K562 (cell line): Measurements from ENCODE around the gene IL27RA. TPM values are rescaled to one million over a fixed set of nuclear protein-coding genes. Genes with fewer than 3 reads are reported as not detected.
A peak's percentile ranks its signal among the peaks of the same experiment; 100 is the strongest.

Source experiments
- ATAC-seq: fragments of 200-7000 bp; cut with Tn5 transposase; 3 replicates; pipeline ENCODE4 v1.9.1; 2020; ENCODE audit warnings: moderate library complexity
- BruUV-seq: library from RNA; stranded (reverse); fragments of 400-500 nt; replicated peaks from 2 replicates; lab custom pipeline; 2021; lab: Mats Ljungman, UMichigan
- CTCF ChIA-PET: fragments of 300-600 bp; formaldehyde crosslinking; extraction: SDS; loops from one replicate; lab custom pipeline; 2021; ENCODE audit warnings: low intra/inter-chr PET ratio; lab: Yijun Ruan, JAX
- POLR2A ChIA-PET: fragments of 300-600, 350-650 bp; sonication (Branson Sonifier 250); formaldehyde crosslinking; extraction: SDS; loops from one replicate; lab custom pipeline; 2021; ENCODE audit warnings: antibody characterized with exemption, inconsistent platforms; lab: Yijun Ruan, JAX
- DNase-seq, 4 experiments: peaks; one replicate each; pipeline versions ENCODE4 v3.0.0 to v3.0.0-alpha.2; 2011 to 2018; ENCODE audit warnings: low spot score in 3 of 4, mixed read lengths in 3 of 4; ENCODE audit errors: extremely low read depth in 1 of 4
- FAIRE-seq: peaks from 2 replicates; lab custom pipeline; 2011; peaks lifted over from hg19 to GRCh38; lab: Jason Lieb, UNC
- H2AFZ ChIP-seq: 2 replicates; pipeline ENCODE4 v1.6.0; 2011; ENCODE audit warnings: low read depth, low read length, control low read depth, inconsistent platforms
- H3K27ac ChIP-seq: fragments of 200-600 bp; 3 replicates; pipeline ENCODE4 v1.8.0; 2011; ENCODE audit warnings: low read depth, mild to moderate bottlenecking, control low read depth, inconsistent platforms, low read length, moderate library complexity, mixed read lengths; ENCODE audit errors: extremely low read depth
- H3K27me3 ChIP-seq, 2 experiments: fragments of 300-600 bp in 1 of 2; 2 replicates in 1 of 2; 3 replicates in 1 of 2; pipeline versions ENCODE4 v1.6.0 to v1.8.0; 2011; ENCODE audit warnings: inconsistent platforms in 2 of 2, low read length in 2 of 2, mild to moderate bottlenecking in 1 of 2, mixed read lengths in 1 of 2, moderate library complexity in 1 of 2; ENCODE audit not compliant: control insufficient read depth in 2 of 2, insufficient read depth in 2 of 2
- H3K36me3 ChIP-seq: fragments of 300-600 bp; 3 replicates; pipeline ENCODE4 v1.8.0; 2011; ENCODE audit warnings: mild to moderate bottlenecking, low read length, inconsistent platforms; ENCODE audit not compliant: control insufficient read depth, insufficient read depth
- H3K4me1 ChIP-seq, 2 experiments: fragments of 200-600 bp in 1 of 2; replicated peaks in 1 of 2; 2 replicates in 1 of 2; 3 replicates in 1 of 2; pipeline versions ENCODE4 v1.5.1 to v1.8.0; 2011; ENCODE audit warnings: inconsistent platforms in 2 of 2, low read length in 2 of 2, mild to moderate bottlenecking in 1 of 2, mixed read lengths in 1 of 2, moderate library complexity in 1 of 2; ENCODE audit not compliant: control insufficient read depth in 2 of 2, insufficient read depth in 2 of 2
- H3K4me2 ChIP-seq: 2 replicates; pipeline ENCODE4 v1.6.1; 2011; ENCODE audit warnings: low read length, control low read depth, inconsistent platforms, mixed read lengths; ENCODE audit not compliant: insufficient read depth
- H3K4me3 ChIP-seq: fragments of 200-600 bp; sonication (generic), shearing (Covaris generic); 2 replicates; pipeline ENCODE4 v1.5.1; 2016; ENCODE audit warnings: control low read depth, inconsistent platforms
- H3K79me2 ChIP-seq: fragments of 200-600 bp; 3 replicates; pipeline ENCODE4 v1.8.0; 2011; ENCODE audit warnings: low read length, inconsistent platforms; ENCODE audit not compliant: control insufficient read depth, insufficient read depth
- H3K9ac ChIP-seq, 2 experiments: 2 replicates each; pipeline versions ENCODE4 v1.6.0 to v1.6.1; 2011; ENCODE audit warnings: low read depth in 2 of 2, low read length in 2 of 2, control low read depth in 1 of 2, inconsistent platforms in 1 of 2, mild to moderate bottlenecking in 1 of 2, mixed read lengths in 1 of 2; ENCODE audit not compliant: insufficient read depth in 1 of 2
- H3K9me1 ChIP-seq: one replicate; pipeline ENCODE4 v1.6.0; 2011; ENCODE audit warnings: inconsistent platforms, mild to moderate bottlenecking, low read length, moderate library complexity; ENCODE audit not compliant: control insufficient read depth, insufficient read depth
- H3K9me3 ChIP-seq: replicated peaks from 2 replicates; pipeline ENCODE4 v1.5.1; 2011; ENCODE audit warnings: low read depth, low read length, inconsistent platforms; ENCODE audit not compliant: control insufficient read depth, insufficient read depth
- H4K20me1 ChIP-seq: replicated peaks from 2 replicates; pipeline ENCODE4 v1.6.1; 2011; ENCODE audit warnings: low read length, inconsistent platforms, mixed read lengths; ENCODE audit not compliant: control insufficient read depth, insufficient read depth
- ADNP ChIP-seq: fragments of 200-800 bp; sonication (Bioruptor generic); IDR thresholded peaks from 2 replicates; pipeline ENCODE4 v1.6.1; 2016; ENCODE audit warnings: missing genetic modification characterization, missing compliant biosample characterization
- BCOR ChIP-seq: fragments of 450-650 bp; IDR thresholded peaks from 2 replicates; pipeline ENCODE4 v1.6.1; 2016
- CBX1 ChIP-seq: sonication (generic); IDR thresholded peaks from 2 replicates; pipeline ENCODE4 v1.6.1; 2016; ENCODE audit warnings: antibody characterized with exemption, low read depth, mild to moderate bottlenecking
- CSDE1 ChIP-seq, 2 experiments: fragments of 450-650 bp; IDR thresholded peaks; 2 replicates each; pipeline ENCODE4 v1.6.1; 2016; ENCODE audit warnings: mild to moderate bottlenecking in 1 of 2
- DIDO1 ChIP-seq: fragments of 450-650 bp; IDR thresholded peaks from 2 replicates; pipeline ENCODE4 v1.6.1; 2016; ENCODE audit warnings: low read depth, missing biosample characterization, missing genetic modification characterization
- FOXA3 ChIP-seq, 2 experiments: fragments of 450-650 bp in 1 of 2; sonication (generic) in 1 of 2; formaldehyde crosslinking; IDR thresholded peaks in 1 of 2; conservative IDR thresholded peaks in 1 of 2; 2 replicates each; pipeline versions ENCODE4 v1.4.0 to v1.8.0; 2020 to 2022; ENCODE audit warnings: mild to moderate bottlenecking in 2 of 2, missing genetic modification reagents in 1 of 2
- HDAC2 ChIP-seq: fragments of 450-650 bp; IDR thresholded peaks from 2 replicates; pipeline ENCODE4 v1.6.1; 2016; ENCODE audit warnings: mild to moderate bottlenecking
- HSF4 ChIP-seq: fragments of 250-450 bp; sonication (Bioruptor Pico); IDR thresholded peaks from 2 replicates; pipeline ENCODE4 v2.1.2; 2022; ENCODE audit warnings: mild to moderate bottlenecking, moderate library complexity, borderline replicate concordance
- KDM1A ChIP-seq, 2 experiments: fragments of 450-650 bp; IDR thresholded peaks; 2 replicates each; pipeline ENCODE4 v1.6.1; 2016; ENCODE audit warnings: mild to moderate bottlenecking in 2 of 2
- NUFIP1 ChIP-seq: fragments of 450-650 bp; IDR thresholded peaks from 2 replicates; pipeline ENCODE4 v1.6.1; 2018; ENCODE audit not compliant: partially characterized antibody
- PTBP1 ChIP-seq: fragments of 200-400 bp; formaldehyde crosslinking; IDR thresholded peaks from 2 replicates; pipeline ENCODE4 v1.6.1; 2017; ENCODE audit warnings: low read depth, low read length
- RBM25 ChIP-seq: fragments of 200-400 bp; formaldehyde crosslinking; IDR thresholded peaks from 2 replicates; pipeline ENCODE4 v1.6.1; 2018; ENCODE audit warnings: low read length, low read depth, moderate library complexity; ENCODE audit not compliant: severe bottlenecking
- SMARCA5 ChIP-seq: fragments of 450-650 bp; IDR thresholded peaks from 2 replicates; pipeline ENCODE4 v1.6.1; 2016
- SP1 ChIP-seq: sonication (generic); formaldehyde crosslinking; IDR thresholded peaks from 2 replicates; pipeline ENCODE4 v1.8.1; 2022; ENCODE audit warnings: mild to moderate bottlenecking, missing genetic modification reagents
- TSC22D4 ChIP-seq: fragments of 450-650 bp; IDR thresholded peaks from 2 replicates; pipeline ENCODE4 v1.6.1; 2016; ENCODE audit warnings: missing genetic modification characterization, missing biosample characterization, control low read depth
- WGBS: fragments of 100-300 bp; shearing (Covaris generic); methylation state at CpG from one replicate; pipeline ENCODE4 v1.1.6; 2016; ENCODE audit warnings: low coverage, mixed read lengths; ENCODE audit not compliant: insufficient coverage; ENCODE audit errors: missing lambda C conversion rate; 5-methylcytosine and 5-hydroxymethylcytosine counted together
- in situ Hi-C: fragments of 300-500 bp; cut with MboI; formaldehyde crosslinking; loops from 4 replicates; pipeline ENCODE4 v1.15.0; 2018; ENCODE audit warnings: inconsistent platforms, mixed read lengths
- intact Hi-C: fragments of 100-400 bp; cut with micrococcal nuclease; formaldehyde crosslinking; loops from 2 replicates; pipeline ENCODE4 v1.14.2; 2022
- polyA plus RNA-seq, 8 experiments: library from polyadenylated mRNA; depleted of rRNA in 4 of 8; stranded (reverse) in 5 of 8; unstranded in 3 of 8; fragments of >200 nt; fragmentation: Nextera tagmentation in 2 of 8; fragmentation: Illumina TruSeq in 1 of 8; extraction: Ambion mirVana in 2 of 8; extraction: Trizol in 1 of 8; gene quantifications; 2 replicates each; pipeline versions ENCODE4 v1.2.1 to v1.2.3, GENCODE V29; 2011 to 2014; ENCODE audit warnings: inconsistent platforms in 1 of 8, missing spikeins in 1 of 8
- total RNA-seq, 7 experiments: library from RNA; depleted of rRNA in 6 of 7; stranded (reverse); fragments of >200 nt in 6 of 7; fragmentation: Illumina TruSeq in 2 of 7; extraction: Trizol in 2 of 7; gene quantifications; 2 replicates each; pipeline versions ENCODE4 v1.2.1 to v1.2.3, GENCODE V29; 2011 to 2021; ENCODE audit warnings: low replicate concordance in 1 of 7
- TF ChIP-seq, protein P1 (sequence below): fragments of 250-450 bp; sonication (Bioruptor Pico); IDR thresholded peaks from 2 replicates; pipeline ENCODE4 v1.5.0; 2022; ENCODE audit warnings: mild to moderate bottlenecking

IL27RA gene
- total and polyA plus RNA-seq, 9 of the 15 experiments (the other 6 are each of a cell fraction or from before 2014, with no cell fraction given): 1.9 to 15.9 (median 12.0) TPM

DNA sequence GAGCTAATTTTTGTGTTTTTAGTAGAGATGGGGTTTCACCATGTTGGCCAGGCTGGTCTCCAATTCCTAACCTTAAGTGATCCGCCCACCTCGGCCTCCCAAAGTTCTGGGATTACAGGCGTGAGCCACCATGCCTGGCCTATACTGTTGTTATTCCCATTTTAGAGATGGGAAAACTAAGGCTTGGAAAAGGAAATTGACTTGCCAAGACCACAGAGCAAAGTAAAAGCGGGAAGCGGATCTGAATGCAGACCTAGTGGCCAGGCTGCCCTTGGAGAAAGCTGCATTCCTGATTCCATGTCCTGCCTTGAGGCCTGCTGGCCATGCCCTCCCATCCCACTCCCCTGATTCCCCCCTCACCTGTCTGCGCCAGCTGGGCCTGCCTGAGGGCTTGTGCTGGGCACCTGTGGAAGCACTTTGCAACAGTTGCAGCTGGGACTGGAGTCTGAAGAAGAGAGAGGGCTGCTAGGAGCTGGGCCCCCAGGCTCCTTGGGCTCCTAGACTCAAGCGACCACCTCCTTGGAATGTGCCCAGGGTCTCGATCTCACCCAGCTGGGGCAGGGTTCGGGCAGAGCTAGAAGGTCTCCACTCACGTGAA lies 24.6 kb downstream of the IL27RA start:
- ChIA-PET CTCF (interaction anchor here (0.5 kb wide), 1 partner anchor 14 kb away, joined by 4 read pairs; no protein-coding TSS in a partner anchor), POLR2A (interaction anchor here (1.0 kb wide), 1 partner anchor 14 kb away, joined by 4 read pairs; no protein-coding TSS in a partner anchor)
- WGBS: 72% methylated on average over 9 of the region's 10 CpGs
- H3K9me3 ChIP-seq: no peaks in the 10 kb centered on the region
- no peak for ATAC-seq
- no peak for FAIRE-seq
- H3K36me3 ChIP-seq: peaks cover 6% of the 10 kb centered on the region; the same call in 1 of the 3 replicates
- peak in 1 of 4 experiments; percentile 4 for DNase-seq
- no peak overlapping the region for H3K4me3 ChIP-seq
- H3K9ac ChIP-seq: 0 out of 4 replicates have a peak overlapping the region, but pooled peaks of 1 of the 2 experiments have one; percentile 78
- no TSS peak for BruUV-seq
- peaks cover 30 to 62% of the 10 kb centered on the region in 2 experiments for H3K4me1 ChIP-seq
- no peak overlapping the region for H3K4me2 ChIP-seq
- no peaks in the 10 kb centered on the region for H4K20me1 ChIP-seq
- TF ChIP-seq HDAC2: peak; percentile 50; the same call in 1 of the 2 replicates
- TF ChIP-seq HSF4 (CRISPR knock-in tag): no peak
- peak; percentile 83 for TF ChIP-seq ADNP (tag)
- no peak for TF ChIP-seq PTBP1
- peak; percentile 78 to 84 for TF ChIP-seq KDM1A (IDR thresholded peaks at IDR 0.05)
- peak; percentile 22; the same call in 1 of the 2 replicates for TF ChIP-seq SP1 (CRISPR knock-in tag)
- peak; percentile 63 for TF ChIP-seq RBM25
- no peak for TF ChIP-seq FOXA3 (CRISPR knock-in tag; conservative IDR thresholded peaks at IDR 0.05 in 1 of 2, IDR thresholded peaks at IDR 0.05 in 1 of 2)
- TF ChIP-seq BCOR: peak; percentile 90
- TF ChIP-seq CSDE1 (IDR thresholded peaks at IDR 0.05): no peak
- TF ChIP-seq, protein P1, sequence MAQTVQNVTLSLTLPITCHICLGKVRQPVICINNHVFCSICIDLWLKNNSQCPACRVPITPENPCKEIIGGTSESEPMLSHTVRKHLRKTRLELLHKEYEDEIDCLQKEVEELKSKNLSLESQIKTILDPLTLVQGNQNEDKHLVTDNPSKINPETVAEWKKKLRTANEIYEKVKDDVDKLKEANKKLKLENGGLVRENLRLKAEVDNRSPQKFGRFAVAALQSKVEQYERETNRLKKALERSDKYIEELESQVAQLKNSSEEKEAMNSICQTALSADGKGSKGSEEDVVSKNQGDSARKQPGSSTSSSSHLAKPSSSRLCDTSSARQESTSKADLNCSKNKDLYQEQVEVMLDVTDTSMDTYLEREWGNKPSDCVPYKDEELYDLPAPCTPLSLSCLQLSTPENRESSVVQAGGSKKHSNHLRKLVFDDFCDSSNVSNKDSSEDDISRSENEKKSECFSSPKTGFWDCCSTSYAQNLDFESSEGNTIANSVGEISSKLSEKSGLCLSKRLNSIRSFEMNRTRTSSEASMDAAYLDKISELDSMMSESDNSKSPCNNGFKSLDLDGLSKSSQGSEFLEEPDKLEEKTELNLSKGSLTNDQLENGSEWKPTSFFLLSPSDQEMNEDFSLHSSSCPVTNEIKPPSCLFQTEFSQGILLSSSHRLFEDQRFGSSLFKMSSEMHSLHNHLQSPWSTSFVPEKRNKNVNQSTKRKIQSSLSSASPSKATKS (CRISPR knock-in tag): no peak
- no peak for TF ChIP-seq DIDO1
- no peak for TF ChIP-seq NUFIP1
- no peak for TF ChIP-seq TSC22D4 (tag)
- TF ChIP-seq SMARCA5: 0 out of 2 replicates have a peak, but pooled peaks have one; percentile 47
- TF ChIP-seq CBX1: 0 out of 2 replicates have a peak, but pooled peaks have one; percentile 68
- in situ Hi-C loops: loop anchor here (25.0 kb wide), 1 partner anchor 469 kb away; no protein-coding TSS in a partner anchor
- no peaks in the 10 kb centered on the region for H3K79me2 ChIP-seq
- no peaks in the 10 kb centered on the region for H3K9me1 ChIP-seq
- intact Hi-C loops: no loop called here
- no peak overlapping the region for H2AFZ ChIP-seq
- H3K27me3 ChIP-seq: no peaks in the 10 kb centered on the region
- H3K27ac ChIP-seq: no peak overlapping the region
